HG03469 (cell line): ENCODE results near the gene SIX1.

Source experiments
- ATAC-seq: cut with Tn5 transposase; IDR thresholded peaks from one replicate; pipeline ENCODE4 v1.9.1; 2021; ENCODE audit warnings: mild to moderate bottlenecking, moderate library complexity, moderate number of reproducible peaks; ENCODE audit not compliant: unreplicated experiment

The SIX1 gene

DNA sequence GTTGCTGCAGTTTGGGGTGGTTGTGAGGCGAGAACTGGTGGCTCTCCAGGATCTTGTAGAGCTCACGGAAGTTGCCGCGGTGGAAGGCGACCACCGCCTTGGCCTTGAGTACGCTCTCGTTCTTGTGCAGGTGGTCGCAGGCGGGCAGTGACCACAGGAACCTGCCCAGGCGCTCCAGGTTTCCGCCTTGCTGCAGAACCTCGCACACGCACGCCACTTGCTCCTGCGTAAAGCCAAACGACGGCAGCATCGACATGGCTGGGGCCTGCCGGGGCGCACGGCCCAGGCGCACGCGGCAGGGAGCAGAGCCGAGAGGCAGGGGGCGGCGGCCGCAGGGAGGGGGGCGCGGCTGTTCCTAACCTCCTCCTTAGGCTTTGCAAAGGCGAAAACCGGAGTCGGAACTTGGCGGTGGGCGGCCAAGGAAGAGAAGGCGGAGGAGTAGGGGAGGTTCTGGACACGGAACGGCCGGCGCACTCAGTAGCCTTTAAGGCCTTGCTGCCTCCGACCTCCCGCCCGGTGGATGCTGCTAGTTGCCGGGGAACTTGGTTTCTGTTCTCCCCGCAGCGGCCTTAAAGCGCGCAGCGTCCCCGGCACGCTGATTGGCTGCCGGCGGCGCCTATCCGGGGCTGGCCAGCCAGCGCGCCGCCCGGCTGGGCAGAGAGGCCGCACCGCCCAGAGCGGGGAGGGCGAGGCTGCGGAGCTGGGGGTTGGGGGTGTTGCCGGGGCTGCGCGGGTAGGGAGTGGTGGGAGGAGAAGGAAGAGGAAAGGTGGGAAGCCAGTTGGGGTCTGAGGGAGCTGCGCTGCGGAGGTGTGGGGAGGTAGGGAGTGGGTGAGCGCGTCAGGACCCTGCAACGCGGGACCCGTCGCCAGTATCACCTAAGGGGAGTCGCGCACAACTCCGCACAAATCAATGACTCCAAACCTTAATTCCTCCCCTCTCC lies at the start of gene SIX1:
Gene SIX1, minus strand, starts transcription at position 544 of the 941 bp plus-strand sequence. Its CDS starts 288 bp downstream, at position 256.
- ATAC-seq, result no peak

DNA sequence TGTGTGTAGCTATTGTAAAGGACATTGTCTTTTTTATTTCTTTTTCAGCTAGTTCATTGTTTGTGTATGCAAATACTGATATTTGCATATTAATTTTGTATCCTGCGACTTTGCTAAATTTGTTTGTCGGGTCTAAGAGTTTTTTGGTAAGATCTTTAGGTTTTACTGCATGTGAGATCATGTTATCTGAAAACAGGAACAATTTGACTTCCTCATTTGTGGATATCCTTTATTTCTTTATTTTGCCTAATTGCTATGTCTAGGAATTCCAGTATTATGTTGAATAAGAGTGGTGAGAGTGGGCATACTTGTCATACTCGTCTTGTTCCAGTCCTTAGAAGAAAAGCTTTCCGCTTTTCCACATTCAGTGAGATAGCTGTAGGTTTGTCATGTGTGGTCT lies 46.0 kb upstream of the SIX1 start:
- no peak for ATAC-seq

DNA sequence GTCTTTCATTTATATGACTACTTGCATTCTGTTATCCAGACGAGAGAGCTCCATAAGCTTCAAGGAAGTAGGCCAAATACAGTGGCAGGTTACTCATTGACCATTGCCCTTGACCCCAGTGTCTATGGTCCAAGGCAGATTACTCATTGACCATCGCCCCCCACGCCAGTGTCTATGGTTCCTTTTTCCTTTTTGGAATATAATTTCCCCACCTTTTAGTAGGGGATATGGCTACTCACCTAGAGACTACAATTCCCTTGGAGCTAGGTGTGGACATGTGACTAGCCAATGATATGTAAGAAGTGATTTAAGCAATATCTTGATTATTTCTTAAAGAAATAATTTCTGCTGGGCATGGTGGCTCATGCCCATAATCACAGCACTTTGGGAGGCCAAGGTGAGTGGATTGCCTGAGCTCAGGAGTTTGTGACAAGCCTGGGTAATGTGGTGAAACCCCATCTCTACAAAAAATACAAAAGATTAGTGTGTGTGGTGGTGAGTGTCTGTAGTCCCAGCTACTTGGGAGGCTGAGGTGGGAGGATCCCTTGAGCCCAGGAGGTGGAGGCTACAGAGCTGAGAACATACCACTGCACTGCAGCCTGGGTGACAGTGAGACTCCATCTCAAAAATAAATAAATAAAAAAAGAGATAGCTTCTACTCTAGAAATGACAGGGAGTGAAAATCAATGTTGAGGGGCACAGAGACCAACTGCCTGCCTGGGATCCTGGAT lies 42.3 kb upstream of the SIX1 start:
- no peak for ATAC-seq

GRCh38 chr14:60686865-60687264 lies 37.6 kb upstream of the SIX1 start:
- no peak for ATAC-seq

GRCh38 chr14:60684203-60684602 lies 34.9 kb upstream of the SIX1 start:
- ATAC-seq, result no peak

DNA sequence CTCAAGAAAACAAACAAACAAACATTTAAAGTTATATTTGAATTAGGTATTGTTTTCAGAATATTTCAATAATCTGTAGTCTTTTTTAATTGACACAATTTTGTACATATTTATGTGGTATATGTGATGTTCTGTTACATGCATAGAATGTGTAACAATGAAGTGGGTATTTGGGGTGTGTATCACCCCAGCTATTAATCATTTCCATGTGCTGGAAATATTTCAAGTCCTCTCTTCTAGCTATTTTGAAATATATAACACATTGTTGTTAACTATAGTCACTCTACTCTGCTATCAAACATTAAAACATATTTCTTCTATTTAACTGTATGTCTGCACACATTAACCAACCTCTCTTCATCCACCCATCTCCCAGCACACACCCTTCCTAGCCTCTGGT lies 32.0 kb upstream of the SIX1 start:
- ATAC-seq, result no peak

DNA sequence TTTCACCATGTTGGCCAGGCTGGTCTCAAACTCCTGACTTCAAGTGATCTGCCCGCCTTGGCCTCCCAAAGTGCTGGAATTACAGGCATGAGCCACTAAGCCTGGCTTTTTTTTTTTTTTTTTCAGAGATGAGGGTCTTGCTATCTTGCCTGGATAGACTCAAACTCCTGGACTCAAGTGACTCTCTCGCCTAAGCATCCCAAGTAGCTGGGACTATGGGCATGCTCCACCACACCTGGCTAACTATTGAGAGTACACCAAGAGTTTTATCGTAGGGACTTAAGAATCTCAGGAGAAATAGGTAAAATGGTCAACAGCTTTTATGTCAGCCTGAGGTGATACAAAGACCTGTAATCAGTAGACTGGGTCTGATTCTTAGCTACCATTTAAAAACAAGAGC lies 31.2 kb upstream of the SIX1 start:
- no peak for ATAC-seq

DNA sequence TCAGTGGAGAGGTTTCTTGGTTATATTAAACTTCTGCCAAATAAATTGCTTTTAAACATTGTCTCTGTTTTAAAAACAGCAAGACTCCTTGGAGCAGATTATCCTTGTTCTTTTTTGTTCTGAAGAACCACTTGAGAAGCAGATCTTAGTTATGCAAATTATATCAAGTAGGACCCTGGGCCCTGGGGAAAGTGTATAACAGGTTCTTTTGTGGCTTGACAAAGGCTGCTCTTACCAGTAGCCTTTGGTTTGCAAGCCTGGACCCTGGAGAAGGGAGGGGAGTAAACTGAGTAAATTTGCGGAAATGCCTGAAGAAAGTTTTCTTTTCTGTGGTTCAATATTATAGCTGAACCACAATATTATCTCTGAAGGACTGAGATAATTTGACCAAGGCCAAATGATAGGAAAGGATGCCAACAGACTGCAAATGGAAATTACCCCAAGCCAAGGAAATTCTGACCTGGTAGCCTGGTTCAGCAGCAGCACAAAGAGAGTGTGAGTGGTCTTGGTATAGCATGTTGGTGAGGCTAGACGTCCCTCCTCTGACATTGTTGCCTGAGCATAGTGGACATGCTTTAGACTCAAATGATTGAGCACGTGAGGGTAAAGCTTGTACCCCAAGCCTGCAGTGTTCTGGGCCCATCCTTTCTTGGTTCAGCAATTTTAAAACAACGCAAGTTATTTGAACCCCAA lies 30.4 kb upstream of the SIX1 start:
- ATAC-seq, result no peak

DNA sequence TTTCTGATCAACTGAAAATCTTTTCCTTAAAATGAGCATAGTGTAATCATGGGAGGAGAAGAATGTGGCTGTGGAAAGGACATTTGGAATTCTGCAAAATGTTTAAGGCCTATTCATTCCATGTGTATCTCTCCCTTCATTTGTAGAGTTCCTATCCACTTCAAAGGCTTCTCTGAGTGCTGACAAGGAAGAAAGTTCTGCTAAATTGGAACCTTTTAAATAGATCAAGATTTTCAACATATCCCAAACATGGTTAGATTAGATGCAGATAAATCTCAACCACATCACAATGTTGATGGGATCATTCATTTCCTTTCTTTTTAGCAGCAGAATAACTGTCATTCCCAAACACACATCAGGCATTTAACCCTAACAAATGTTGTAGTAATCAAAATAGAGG lies 28.4 kb upstream of the SIX1 start:
- no peak for ATAC-seq

GRCh38 chr14:60670989-60671388 lies 21.7 kb upstream of the SIX1 start:
- no peak for ATAC-seq

DNA sequence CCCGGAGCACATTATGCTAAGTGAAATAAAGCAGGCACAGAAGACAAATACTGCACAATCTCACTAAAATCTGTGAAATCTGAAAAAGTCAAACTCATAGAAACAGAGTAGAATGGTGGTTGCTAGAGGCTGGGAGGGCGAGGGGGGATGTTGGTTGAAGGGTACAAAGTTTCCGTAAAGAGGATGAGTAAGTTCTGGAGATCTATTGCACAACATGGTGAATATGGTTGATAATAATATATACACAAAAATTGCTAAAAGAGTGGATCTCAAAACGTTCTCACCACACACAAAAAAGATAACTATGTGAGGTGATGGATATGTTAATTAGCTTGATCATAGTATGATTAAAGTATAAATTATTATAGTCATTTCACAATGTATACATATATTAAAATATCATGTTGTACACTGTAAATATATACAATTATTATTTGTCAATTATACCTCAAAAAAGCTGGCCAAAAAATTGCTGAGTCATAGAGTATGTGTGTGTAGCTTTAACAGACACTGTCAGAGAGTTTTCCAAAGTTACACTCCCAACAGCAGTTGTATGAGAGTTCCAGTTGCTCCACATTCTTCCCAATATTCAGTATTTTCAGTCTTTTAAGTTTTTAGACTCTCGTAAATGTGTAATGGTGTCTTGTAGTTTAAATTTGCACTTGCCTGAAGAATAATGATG lies 19.3 kb upstream of the SIX1 start:
- no peak for ATAC-seq

DNA sequence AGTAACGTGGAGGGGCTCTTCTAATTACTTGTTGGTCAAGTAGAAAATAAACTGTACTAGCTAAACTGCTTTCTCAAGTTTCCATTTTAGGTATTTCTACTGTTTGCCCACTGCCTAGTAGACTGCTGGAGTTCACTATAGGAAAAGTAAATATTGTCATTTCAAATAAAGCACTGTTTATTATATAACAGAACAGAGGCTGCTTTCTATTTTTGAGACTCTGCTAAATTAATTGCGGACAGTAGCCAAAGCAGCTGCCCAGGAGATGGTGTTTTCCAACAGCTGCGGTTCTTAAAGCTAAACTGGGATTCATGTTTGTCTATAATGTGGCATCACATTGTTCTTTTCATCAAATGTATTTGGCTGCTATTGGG lies 15.9 kb upstream of the SIX1 start:
- ATAC-seq, result no peak

GRCh38 chr14:60662982-60663381 lies 13.7 kb upstream of the SIX1 start:
- ATAC-seq, result no peak

GRCh38 chr14:60661721-60662120 lies 12.4 kb upstream of the SIX1 start:
- ATAC-seq, result no peak

DNA sequence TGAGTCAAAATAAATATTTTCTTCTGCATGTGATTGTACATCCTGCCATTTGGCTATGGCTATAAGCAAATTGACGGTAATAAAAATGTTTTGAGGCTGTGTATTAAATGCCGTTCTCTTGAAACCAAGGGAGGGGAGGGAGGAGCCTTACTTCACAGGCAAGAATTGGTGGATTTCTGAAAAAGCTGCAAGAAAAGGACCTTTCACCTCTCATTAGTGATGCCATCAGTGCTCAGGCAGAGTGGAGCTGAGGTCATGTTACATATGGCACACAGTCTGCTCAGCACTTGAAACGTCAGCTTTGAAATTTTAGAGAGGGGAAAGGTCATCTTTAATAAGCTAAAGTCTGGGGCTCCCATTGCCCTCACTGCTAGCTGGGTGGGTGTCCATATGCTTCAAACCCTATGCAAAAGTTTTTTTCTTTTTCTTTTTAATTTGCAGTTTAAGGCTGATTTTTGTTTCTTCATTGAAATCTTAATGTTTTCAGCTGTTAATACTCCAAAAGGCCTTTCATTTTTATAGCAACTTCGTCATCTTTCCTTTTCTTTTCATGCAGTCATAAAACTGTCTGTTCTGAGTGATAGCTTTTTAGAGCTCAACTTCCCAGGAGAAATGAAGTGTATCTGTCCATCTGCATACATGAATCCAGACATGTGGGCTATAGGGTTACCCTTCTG lies 9.8 kb upstream of the SIX1 start:
- no peak for ATAC-seq

GRCh38 chr14:60658211-60658690 lies 9.0 kb upstream of the SIX1 start:
- ATAC-seq, result no peak

DNA sequence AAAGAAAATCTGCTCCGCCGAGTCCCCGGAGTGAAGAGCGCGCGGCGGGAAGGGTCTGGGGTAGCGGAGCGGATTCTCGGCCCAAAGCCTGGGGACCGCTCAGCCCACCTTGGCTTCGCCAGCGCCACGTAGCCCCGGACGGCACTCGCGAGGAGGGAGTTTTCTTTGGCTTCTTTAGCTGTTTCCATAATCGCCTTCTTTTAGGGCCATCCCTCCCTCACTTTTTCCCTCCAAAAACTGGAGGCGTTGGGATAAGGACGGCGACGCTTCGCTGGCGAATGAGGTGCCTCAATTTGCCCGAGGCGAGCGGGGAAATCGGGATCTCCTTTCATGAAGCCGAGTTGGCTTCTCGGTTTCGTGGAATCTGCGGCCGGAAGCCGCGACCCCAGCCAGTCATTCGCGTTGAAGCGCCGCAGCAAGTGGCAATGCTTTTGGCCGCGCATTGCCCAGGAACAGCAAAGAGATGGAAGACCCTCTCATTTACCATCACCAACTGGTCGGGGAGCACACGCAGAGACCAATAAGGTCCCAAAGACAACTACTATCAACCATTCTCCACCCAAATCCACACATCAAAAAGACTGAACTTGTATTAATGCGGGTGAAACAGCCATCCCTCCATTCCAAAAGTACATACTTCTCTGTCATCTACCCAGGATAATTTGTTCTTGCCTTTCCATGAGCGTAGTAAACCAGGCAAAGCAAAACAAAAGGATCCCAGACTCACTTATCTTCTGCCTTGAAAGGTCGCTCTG lies 8.4 kb upstream of the SIX1 start:
- ATAC-seq, result no peak

- peak; percentile 73 for ATAC-seq
These were observed 7.6 kb upstream of the SIX1 start for GRCh38 chr14:60656686-60657455.
